ENCODE results near the gene YY1.

GRCh38 chr14:100192250-100192671 lies 46.7 kb upstream of the YY1 start:
- no peak for TF ChIP-seq CTCF (IDR thresholded peaks at IDR 0.05)
- TF ChIP-seq POLR2AphosphoS5 (IDR thresholded peaks at IDR 0.05; ENCODE audit: insufficient read depth in 1 of 2, low read depth in 1 of 2), result no peak

All from vagina (tissue), 2 donors.